ENCODE results near the gene CCBE1. TPM values are rescaled to one million over a fixed set of nuclear protein-coding genes. Genes with fewer than 3 reads are reported as not detected.

CCBE1 gene
- total RNA-seq, 2 experiments from 2014 or later, result 0.36 TPM; not detected in 1

DNA sequence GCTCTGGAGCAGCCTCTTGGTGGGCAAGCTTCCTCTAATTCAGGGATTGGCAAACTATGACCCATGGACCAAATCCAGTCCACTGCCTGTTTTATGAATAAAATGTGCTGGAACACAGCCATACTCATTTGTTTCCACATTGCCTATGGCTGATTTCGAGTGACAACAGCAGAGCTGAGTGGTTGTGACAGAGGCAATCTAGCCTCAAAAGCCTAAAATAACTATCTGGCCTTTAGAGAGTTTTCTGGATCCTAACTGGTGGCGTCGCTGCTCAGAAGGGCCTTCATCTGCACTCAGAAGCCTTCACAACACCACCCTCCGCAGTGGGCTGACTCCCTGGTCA is 147.1 kb downstream of the CCBE1 start:
- no peaks in the 10 kb centered on the region for H3K36me3 Mint-ChIP-seq
- no peaks in the 10 kb centered on the region for H3K4me1 Mint-ChIP-seq (ENCODE audit: low read depth)
- DNase-seq, result no peak
- no peaks in the 10 kb centered on the region for H3K9me3 Mint-ChIP-seq
- H3K27me3 Mint-ChIP-seq, result peaks cover 5% of the 10 kb centered on the region
- H3K27ac Mint-ChIP-seq, result no peak overlapping the region
- intact Hi-C loops (cut with micrococcal nuclease), result no loop called here
- H3K4me3 Mint-ChIP-seq, result no peak overlapping the region
- CTCF ChIA-PET, result no interaction called here
- POLR2A ChIA-PET, result no interaction called here

DNA sequence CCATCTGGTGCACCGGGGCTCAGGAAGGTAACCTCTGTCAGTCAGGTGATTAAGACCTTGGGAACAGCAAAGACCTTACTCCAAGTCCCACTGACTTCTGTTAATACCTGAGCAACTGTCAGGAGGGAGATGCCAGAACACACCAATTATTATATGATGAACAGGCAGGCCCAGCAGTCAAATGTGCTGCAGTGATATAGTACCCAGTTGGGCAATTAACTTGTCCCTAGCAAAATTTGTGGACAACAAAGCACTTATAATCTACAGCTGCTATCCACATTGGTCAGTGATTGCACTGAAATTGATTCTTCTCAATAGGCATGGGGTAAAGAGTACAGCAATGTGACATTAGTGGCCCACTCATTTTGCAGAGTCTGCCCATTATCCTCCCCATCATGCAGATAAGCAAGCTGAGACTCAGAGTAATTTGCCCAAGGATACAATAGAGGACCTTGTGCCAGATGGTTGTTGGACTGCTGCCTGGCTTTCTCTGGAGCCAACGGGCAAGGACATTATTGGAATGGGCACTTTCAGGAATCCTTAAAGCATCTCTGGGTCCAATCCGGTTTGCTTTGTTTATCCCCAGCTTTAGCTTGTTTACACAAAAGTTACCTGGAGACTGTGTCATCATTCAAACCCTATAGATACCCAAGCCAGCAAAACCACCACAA is 147.6 kb downstream of the CCBE1 start:
- no peaks in the 10 kb centered on the region for H3K36me3 Mint-ChIP-seq
- no peak overlapping the region for H3K27ac Mint-ChIP-seq
- H3K27me3 Mint-ChIP-seq, result peaks cover 5% of the 10 kb centered on the region
- intact Hi-C loops (cut with micrococcal nuclease), result no loop called here
- DNase-seq, result no peak
- no peaks in the 10 kb centered on the region for H3K9me3 Mint-ChIP-seq
- H3K4me1 Mint-ChIP-seq (ENCODE audit: low read depth), result no peaks in the 10 kb centered on the region
- POLR2A ChIA-PET, result no interaction called here
- CTCF ChIA-PET, result no interaction called here
- H3K4me3 Mint-ChIP-seq, result no peak overlapping the region

DNA sequence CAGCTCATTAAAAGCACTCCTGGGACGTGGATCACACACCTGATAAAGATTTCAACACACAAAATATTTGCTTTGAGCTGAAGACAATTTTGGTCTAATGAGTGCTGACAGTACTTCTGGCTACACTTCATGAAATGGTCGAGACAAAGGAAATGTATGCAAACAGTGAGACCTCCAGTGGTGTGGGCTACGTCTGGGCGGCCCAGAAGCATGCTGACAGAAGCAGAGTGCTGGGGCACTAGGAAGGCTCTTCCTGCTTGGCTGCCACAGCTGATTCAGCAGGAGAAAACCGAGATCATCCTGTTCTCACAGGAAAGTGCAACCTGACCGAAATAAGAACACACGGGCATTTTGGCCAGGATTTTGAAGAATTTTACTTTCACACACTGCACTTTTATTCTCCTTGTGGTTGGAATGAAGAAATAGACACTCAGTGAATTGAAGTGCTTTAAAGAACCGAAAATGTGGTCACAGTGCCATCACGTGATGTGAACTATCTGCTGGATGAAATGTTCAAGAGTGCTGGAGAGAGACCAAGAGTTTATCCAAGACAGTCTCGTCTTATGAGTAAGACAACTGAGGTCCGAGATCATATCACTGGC is 149.5 kb downstream of the CCBE1 start:
- H3K4me1 Mint-ChIP-seq (ENCODE audit: low read depth), result no peaks in the 10 kb centered on the region
- POLR2A ChIA-PET, result no interaction called here

DNA sequence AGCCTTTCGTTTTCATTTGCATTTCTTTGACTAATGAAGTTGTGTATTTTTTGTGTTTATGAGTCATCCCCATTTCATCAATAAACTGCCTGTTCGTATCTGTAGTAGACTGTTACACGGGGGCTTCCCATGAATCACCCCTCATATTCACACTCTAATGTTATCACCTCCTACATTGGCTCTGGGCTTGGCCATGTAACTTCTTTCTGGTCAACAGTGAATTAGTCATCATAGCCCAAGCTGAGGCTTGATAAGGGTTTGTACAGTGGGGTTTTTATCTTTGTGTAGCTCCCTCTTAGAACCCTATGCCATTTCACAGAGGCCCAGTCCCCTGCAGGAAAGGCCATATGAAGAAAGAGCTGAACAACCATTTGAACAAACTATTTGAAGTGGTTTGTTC is 151.0 kb downstream of the CCBE1 start:
- Mint-ChIP-seq H3K27me3 (peaks cover 5% of the 10 kb centered on the region), H3K9me3 (no peaks in the 10 kb centered on the region), H3K27ac (no peak overlapping the region), H3K4me3 (no peak overlapping the region), H3K4me1 (ENCODE audit: low read depth) (no peaks in the 10 kb centered on the region), H3K36me3 (no peaks in the 10 kb centered on the region)
- intact Hi-C loops (cut with micrococcal nuclease), result no loop called here
- no peak for DNase-seq
- CTCF ChIA-PET, result no interaction called here
- POLR2A ChIA-PET, result no interaction called here

More for the DNA sequence above, 149.5 kb downstream of the CCBE1 start:
- no peaks in the 10 kb centered on the region for H3K9me3 Mint-ChIP-seq
- no peaks in the 10 kb centered on the region for H3K36me3 Mint-ChIP-seq
- intact Hi-C loops (cut with micrococcal nuclease), result no loop called here
- CTCF ChIA-PET, result no interaction called here
- peaks cover 5% of the 10 kb centered on the region for H3K27me3 Mint-ChIP-seq
- H3K4me3 Mint-ChIP-seq, result no peak overlapping the region
- no peak for DNase-seq
- no peak overlapping the region for H3K27ac Mint-ChIP-seq

DNA sequence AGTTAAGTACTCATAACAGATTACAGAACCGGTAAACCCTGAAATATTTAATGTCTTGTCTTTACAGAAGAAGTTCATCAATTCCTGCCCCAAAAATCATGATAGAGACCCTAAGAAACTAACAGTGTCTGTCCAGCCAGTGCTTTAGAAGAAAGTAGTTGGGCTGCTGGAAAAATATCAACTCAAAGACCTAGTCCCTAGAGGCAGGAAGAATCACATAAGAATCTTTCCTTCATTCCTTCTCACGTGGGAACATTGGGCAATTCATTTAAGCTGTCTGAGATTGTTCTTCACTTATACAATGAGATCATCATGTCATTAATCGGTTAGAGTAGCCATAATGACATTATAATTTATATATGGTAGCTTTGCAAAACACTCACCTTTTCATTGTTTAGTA is 156.4 kb downstream of the CCBE1 start:
- no peak overlapping the region for H3K27ac Mint-ChIP-seq
- intact Hi-C loops (cut with micrococcal nuclease), result no loop called here
- no peak overlapping the region for H3K4me3 Mint-ChIP-seq
- ChIA-PET POLR2A (no interaction called here), CTCF (no interaction called here)
- no peaks in the 10 kb centered on the region for H3K4me1 Mint-ChIP-seq (ENCODE audit: low read depth)
- H3K9me3 Mint-ChIP-seq, result no peaks in the 10 kb centered on the region
- peaks cover 4% of the 10 kb centered on the region for H3K27me3 Mint-ChIP-seq
- DNase-seq, result no peak
- no peaks in the 10 kb centered on the region for H3K36me3 Mint-ChIP-seq

DNA sequence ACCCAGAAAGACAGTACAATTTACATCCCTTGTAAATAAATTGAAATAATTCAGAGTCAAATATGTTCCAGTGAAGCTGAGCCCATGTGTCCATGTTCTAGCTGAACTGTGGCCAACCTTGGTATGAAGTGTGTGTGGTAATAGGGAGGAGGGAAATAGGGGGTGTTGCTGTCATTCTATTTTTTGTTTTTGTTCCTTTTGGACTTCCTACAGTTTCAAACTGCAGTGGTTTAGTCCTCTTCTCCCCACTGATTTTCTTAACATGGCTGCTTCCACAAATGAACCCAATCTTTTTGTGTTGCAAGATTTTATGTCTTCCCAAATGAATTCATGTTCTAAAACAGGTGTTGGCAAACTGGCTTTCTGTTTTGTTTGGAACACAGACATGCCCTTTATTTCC is 156.9 kb downstream of the CCBE1 start:
- Mint-ChIP-seq H3K27ac (no peak overlapping the region), H3K4me3 (no peak overlapping the region), H3K36me3 (no peaks in the 10 kb centered on the region), H3K27me3 (no peaks in the 10 kb centered on the region), H3K9me3 (no peaks in the 10 kb centered on the region), H3K4me1 (ENCODE audit: low read depth) (no peaks in the 10 kb centered on the region)
- ChIA-PET POLR2A (no interaction called here), CTCF (no interaction called here)
- DNase-seq, result no peak
- intact Hi-C loops (cut with micrococcal nuclease), result no loop called here

DNA sequence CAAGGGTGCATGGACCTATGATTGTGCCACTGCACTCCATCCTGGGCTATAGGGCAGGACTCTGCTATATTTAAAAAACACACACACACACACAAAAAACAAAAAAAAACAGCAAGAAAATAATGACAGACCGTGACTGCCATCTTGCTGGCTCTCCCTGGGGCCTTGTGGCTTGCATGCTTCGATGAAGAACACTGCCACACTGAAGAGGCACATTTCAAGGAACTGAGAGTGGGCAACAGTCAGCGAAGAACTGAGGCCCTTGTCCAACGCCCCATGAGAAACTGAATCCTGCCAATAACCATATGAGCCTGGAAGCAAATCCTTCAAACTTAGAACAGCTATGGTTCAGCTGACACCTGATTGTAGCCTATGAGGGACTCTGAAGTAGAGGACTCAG is 158.1 kb downstream of the CCBE1 start:
- no peak for DNase-seq
- H3K9me3 Mint-ChIP-seq, result no peaks in the 10 kb centered on the region
- ChIA-PET CTCF (no interaction called here), POLR2A (no interaction called here)
- no peaks in the 10 kb centered on the region for H3K36me3 Mint-ChIP-seq
- H3K4me1 Mint-ChIP-seq (ENCODE audit: low read depth), result no peaks in the 10 kb centered on the region
- intact Hi-C loops (cut with micrococcal nuclease), result no loop called here
- peaks cover 1% of the 10 kb centered on the region for H3K27me3 Mint-ChIP-seq
- H3K27ac Mint-ChIP-seq, result no peak overlapping the region
- H3K4me3 Mint-ChIP-seq, result no peak overlapping the region

DNA sequence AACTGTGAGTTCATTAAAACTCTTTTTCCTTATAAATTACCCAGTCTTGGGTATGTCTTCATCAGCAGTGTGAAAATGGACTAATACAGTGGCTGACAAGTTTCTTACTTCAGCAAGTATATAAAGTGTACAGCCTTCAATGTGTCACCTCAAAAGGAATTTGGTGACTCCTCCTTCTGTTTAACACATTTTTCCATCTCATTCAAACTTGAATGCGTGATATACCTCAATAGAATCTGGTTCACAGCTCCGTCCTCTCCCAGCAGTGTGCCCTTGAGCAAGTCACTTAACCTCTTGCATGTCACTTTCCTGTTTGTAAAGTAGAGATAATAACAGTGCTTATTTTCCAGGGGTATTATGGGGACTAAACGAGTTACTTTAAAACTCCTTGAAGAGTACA is 159.6 kb downstream of the CCBE1 start:
- intact Hi-C loops (cut with micrococcal nuclease), result no loop called here
- H3K36me3 Mint-ChIP-seq, result no peaks in the 10 kb centered on the region
- H3K4me3 Mint-ChIP-seq, result no peak overlapping the region
- H3K27me3 Mint-ChIP-seq, result peaks cover 4% of the 10 kb centered on the region
- CTCF ChIA-PET, result no interaction called here
- no peaks in the 10 kb centered on the region for H3K4me1 Mint-ChIP-seq (ENCODE audit: low read depth)
- POLR2A ChIA-PET, result no interaction called here
- no peaks in the 10 kb centered on the region for H3K9me3 Mint-ChIP-seq
- H3K27ac Mint-ChIP-seq, result no peak overlapping the region
- DNase-seq, result no peak

DNA sequence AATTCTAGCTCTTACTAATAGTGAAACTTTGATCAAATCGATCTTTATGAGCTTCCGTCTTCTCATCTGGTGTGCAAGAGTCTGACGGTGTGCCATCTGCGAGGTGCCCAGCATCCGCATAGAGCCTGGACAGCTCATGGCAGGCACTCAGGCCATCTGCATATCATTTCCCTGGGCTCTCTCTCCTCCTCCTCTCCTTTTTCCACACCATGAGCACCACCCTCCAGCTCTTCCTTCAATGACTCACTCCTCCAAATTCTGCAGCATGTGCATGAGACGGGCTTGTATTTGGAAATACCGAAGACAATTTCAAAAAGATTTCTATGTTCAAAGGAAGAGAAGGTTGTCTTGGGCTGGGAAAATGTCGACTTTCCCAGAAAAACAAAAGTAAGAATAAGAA is 161.1 kb downstream of the CCBE1 start:
- intact Hi-C loops (cut with micrococcal nuclease), result no loop called here
- ChIA-PET CTCF (no interaction called here), POLR2A (no interaction called here)
- Mint-ChIP-seq H3K4me3 (no peak overlapping the region), H3K27me3 (peaks cover 11% of the 10 kb centered on the region), H3K9me3 (no peaks in the 10 kb centered on the region), H3K27ac (no peak overlapping the region), H3K4me1 (ENCODE audit: low read depth) (no peaks in the 10 kb centered on the region), H3K36me3 (no peaks in the 10 kb centered on the region)
- DNase-seq, result no peak

DNA sequence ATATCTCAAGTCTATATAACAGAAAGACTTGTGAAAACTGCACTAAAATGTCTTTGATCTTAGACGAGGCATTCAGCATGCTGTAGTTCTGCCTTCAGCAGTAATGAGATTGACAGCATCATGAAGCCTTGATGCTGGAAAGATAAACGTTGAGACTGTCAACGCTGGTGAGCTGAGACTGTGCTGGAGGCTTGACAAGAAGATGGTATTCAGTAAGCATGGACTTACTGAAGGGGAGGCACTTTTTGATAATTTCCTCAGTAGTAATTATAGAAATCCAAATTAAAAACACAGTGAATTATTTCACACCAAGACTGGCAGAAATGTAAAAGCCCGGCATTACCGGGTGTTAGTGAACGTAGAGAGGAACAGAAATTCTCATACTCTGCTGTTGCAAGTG is 162.2 kb downstream of the CCBE1 start:
- DNase-seq, result no peak
- intact Hi-C loops (cut with micrococcal nuclease), result no loop called here
- ChIA-PET CTCF (interaction anchor here (0.6 kb wide), 1 partner anchor 227 kb away, joined by 3 read pairs; no protein-coding TSS in a partner anchor), POLR2A (interaction anchor here (0.6 kb wide), 1 partner anchor 160 kb away, joined by 3 read pairs; no protein-coding TSS in a partner anchor)
- Mint-ChIP-seq H3K4me1 (ENCODE audit: low read depth) (no peaks in the 10 kb centered on the region), H3K27ac (no peak overlapping the region), H3K36me3 (no peaks in the 10 kb centered on the region), H3K4me3 (no peak overlapping the region), H3K27me3 (peaks cover 11% of the 10 kb centered on the region), H3K9me3 (no peaks in the 10 kb centered on the region)

DNA sequence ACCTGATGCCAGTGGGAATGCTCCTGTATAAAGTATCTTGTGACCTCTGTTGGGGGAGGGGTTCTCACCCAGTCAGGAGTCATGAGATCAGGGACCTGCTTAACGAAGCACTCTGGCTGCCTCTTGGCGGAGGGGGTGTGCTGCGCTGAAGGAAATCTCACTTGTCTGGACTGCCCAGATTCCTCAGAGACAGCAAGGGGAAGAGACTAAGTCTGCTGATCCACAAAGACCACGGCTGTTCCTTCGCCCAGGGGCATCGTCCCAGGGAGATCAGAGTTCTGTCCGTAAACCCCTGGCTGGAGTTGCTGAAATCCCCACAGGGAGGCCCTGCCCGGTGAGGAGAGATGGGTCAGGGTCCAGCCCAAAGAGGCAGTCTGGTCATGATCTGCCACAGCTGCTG is 168.4 kb downstream of the CCBE1 start:
- POLR2A ChIA-PET, result no interaction called here
- CTCF ChIA-PET, result no interaction called here

DNA sequence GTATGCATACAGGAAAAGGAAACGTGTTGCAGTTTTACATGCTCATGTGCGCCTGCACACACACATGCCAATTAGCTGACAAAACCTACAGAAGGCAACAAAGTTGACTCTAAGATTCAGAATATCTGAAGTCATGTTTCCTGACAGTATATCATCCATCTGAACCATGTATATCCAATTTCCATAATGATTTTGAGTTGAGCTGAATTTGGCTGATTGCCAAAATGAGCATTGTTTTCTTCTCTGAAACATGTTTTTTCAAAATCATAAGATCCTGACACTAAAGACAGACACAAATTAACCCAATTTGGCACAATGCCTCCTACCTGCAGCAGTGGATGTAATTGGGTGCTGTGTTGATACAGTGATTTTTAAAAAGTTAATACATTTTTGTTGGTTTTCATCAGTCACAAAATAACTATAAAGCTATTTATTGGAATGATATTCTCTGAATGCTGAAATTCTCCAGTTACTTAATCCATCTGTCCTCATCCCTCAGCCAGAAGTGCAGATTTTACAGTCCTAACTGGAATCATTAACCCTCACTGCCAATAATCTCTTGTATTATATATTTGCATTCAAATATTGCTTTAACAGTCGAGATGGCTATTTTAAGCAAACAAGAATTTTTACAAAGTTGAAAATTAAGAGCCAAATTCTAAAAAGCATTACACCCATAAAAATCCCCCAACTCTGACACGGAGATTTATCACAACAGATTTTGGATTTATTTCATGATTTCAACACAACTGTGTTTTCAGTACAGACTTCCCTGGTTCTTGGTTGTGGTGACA is 176.5 kb downstream of the CCBE1 start:
- Mint-ChIP-seq H3K36me3 (no peaks in the 10 kb centered on the region), H3K4me3 (no peak overlapping the region), H3K4me1 (ENCODE audit: low read depth) (no peaks in the 10 kb centered on the region), H3K27ac (no peak overlapping the region), H3K9me3 (peaks cover 4% of the 10 kb centered on the region), H3K27me3 (no peaks in the 10 kb centered on the region)
- no peak for DNase-seq
- ChIA-PET CTCF (no interaction called here), POLR2A (no interaction called here)
- intact Hi-C loops (cut with micrococcal nuclease), result no loop called here

More for the DNA sequence above, 168.4 kb downstream of the CCBE1 start:
- H3K27ac Mint-ChIP-seq, result no peak overlapping the region
- no peaks in the 10 kb centered on the region for H3K36me3 Mint-ChIP-seq
- no peak overlapping the region for H3K4me3 Mint-ChIP-seq
- no peak for DNase-seq
- peaks cover 9% of the 10 kb centered on the region for H3K27me3 Mint-ChIP-seq
- H3K9me3 Mint-ChIP-seq, result peaks cover 6% of the 10 kb centered on the region
- no peaks in the 10 kb centered on the region for H3K4me1 Mint-ChIP-seq (ENCODE audit: low read depth)
- intact Hi-C loops (cut with micrococcal nuclease), result no loop called here

DNA sequence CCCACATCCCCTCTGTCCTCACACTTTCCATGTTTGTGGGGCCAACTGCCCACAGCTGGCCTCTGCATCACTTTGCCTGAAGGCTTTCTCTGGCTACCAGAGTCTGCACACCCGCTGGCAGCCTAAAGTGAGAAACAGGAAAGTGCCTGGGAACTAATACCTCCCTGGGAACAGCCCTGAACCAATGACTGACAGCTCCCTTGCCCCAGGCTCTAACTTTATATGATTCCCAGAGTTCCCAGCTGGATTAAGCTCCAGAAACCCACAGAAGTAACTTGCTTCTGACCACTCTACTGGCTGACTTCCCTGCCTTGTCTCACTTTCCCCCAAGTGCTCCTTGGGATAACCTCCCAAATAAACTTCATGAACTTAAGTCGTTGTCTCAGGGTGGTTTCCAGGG is 178.5 kb downstream of the CCBE1 start:
- no peak for DNase-seq
- Mint-ChIP-seq H3K4me3 (no peak overlapping the region), H3K27ac (no peak overlapping the region), H3K27me3 (peaks cover 1% of the 10 kb centered on the region), H3K9me3 (no peaks in the 10 kb centered on the region), H3K4me1 (ENCODE audit: low read depth) (no peaks in the 10 kb centered on the region), H3K36me3 (no peaks in the 10 kb centered on the region)
- POLR2A ChIA-PET, result no interaction called here
- intact Hi-C loops (cut with micrococcal nuclease), result no loop called here
- CTCF ChIA-PET, result no interaction called here

Measured in activated CD4-positive, alpha-beta memory T cell treated with anti-CD3 and anti-CD28 coated beads for 36 hours (primary cell).